Kidney (tissue), 22 donors: Measurements from ENCODE around the gene PPP6C. TPM values are rescaled to one million over a fixed set of nuclear protein-coding genes. Genes with fewer than 3 reads are reported as not detected.

Experiments used
- DNase-seq, 5 donors: peaks; one replicate each; pipeline ENCODE4 v3.0.0-alpha.2; 2013 to 2020
- FAIRE-seq: peaks from 2 replicates; lab custom pipeline; 2012; peaks lifted over from hg19 to GRCh38; lab: Jason Lieb, UNC
- H3K27ac ChIP-seq, 2 donors: one replicate each; pipeline ENCODE4 v1.7.0; 2013; ENCODE audit warnings: low read depth in 2 of 2, low read length in 2 of 2, inconsistent platforms in 1 of 2
- H3K27me3 ChIP-seq: one replicate; pipeline ENCODE4 v1.7.1; 2013; ENCODE audit warnings: low read length, inconsistent platforms; ENCODE audit not compliant: control insufficient read depth, insufficient read depth
- H3K36me3 ChIP-seq, 3 donors: one replicate each; pipeline versions ENCODE4 v1.7.0 to v1.7.1; 2013; ENCODE audit warnings: low read length in 3 of 3, control low read depth in 1 of 3, inconsistent platforms in 1 of 3; ENCODE audit not compliant: insufficient read depth in 3 of 3, control insufficient read depth in 2 of 3
- H3K4me1 ChIP-seq, 3 donors: one replicate each; pipeline versions ENCODE4 v1.7.0 to v1.7.1; 2013; ENCODE audit warnings: low read length in 3 of 3, inconsistent platforms in 1 of 3, low read depth in 1 of 3; ENCODE audit not compliant: control insufficient read depth in 2 of 3, insufficient read depth in 2 of 3
- H3K4me3 ChIP-seq, 3 donors: one replicate each; pipeline versions ENCODE4 v1.7.0 to v1.8.1; 2013; ENCODE audit warnings: low read length in 3 of 3, control low read depth in 1 of 3, inconsistent platforms in 1 of 3
- H3K9ac ChIP-seq, 3 donors: one replicate each; pipeline versions ENCODE4 v1.7.0 to v1.7.1; 2013; ENCODE audit warnings: low read length in 3 of 3, control low read depth in 1 of 3, inconsistent platforms in 1 of 3
- H3K9me3 ChIP-seq, 3 donors: one replicate each; pipeline versions ENCODE4 v1.7.0 to v1.7.1; 2013; ENCODE audit warnings: low read length in 3 of 3, control low read depth in 1 of 3, inconsistent platforms in 1 of 3; ENCODE audit not compliant: control insufficient read depth in 2 of 3, insufficient read depth in 1 of 3
- intact Hi-C: fragments of 100-400 bp; cut with DNase I; formaldehyde crosslinking; loops from one replicate; pipeline ENCODE4 v1.11.1; 2022
- long read RNA-seq, 10 donors: library from polyadenylated mRNA in 1 of 10; unstranded in 1 of 10; transcript quantifications; one replicate each; pipeline ENCODE4 v2.0.0 and lab custom pipeline, GENCODE V29; 2021 to 2026
- polyA plus RNA-seq: library from polyadenylated mRNA; stranded (reverse); fragments of 350-450 nt; fragmentation: Illumina TruSeq; extraction: RNeasy Lipid Tissue Mini Kit (QIAGEN cat#74804); gene quantifications from one replicate; pipeline ENCODE4 v1.2.3, GENCODE V29; 2014; ENCODE audit warnings: low read depth, low replicate concordance; ENCODE audit not compliant: insufficient read depth
- total RNA-seq: library from RNA; stranded (reverse); fragmentation: NEBNext Ultra II Directional; extraction: Animal tissue kit (Norgen Biotek cat#: 25700); gene quantifications from one replicate; pipeline ENCODE4 v1.2.1, GENCODE V29; 2021
- TF ChIP-seq, protein P1 (sequence below): IDR thresholded peaks from 3 replicates; pipeline ENCODE4 v1.5.1; 2012; ENCODE audit warnings: mild to moderate bottlenecking, moderate library complexity, borderline replicate concordance; ENCODE audit not compliant: insufficient read depth; ENCODE audit errors: extremely low read depth
- donor health status: control.
- donor health status: control.
- donor health status: control.
- donor health status: control.
- donor health status: control.
- donor health status: DM: yes; HTN: yes; CAD: no.
- donor health status: Normal renal cell carcinoma (clear cell type).

Gene PPP6C
- total RNA-seq (43.9 TPM), polyA plus RNA-seq (30.4 TPM)
- long read RNA-seq, donor 1, full-length matches to known transcripts: 11 of 11 reads
- long read RNA-seq, donor 1, partial matches to known transcripts: 0 of 11 reads
- long read RNA-seq, donor 1, other reads (novel, unspliced or antisense): 0 of 11 reads
- long read RNA-seq, donor 2, full-length matches to known transcripts: 5 of 15 reads
- long read RNA-seq, donor 2, partial matches to known transcripts: 10 of 15 reads
- long read RNA-seq, donor 2, other reads (novel, unspliced or antisense): 0 of 15 reads
- long read RNA-seq, donor 3, full-length matches to known transcripts: 22 of 22 reads
- long read RNA-seq, donor 3, partial matches to known transcripts: 0 of 22 reads
- long read RNA-seq, donor 3, other reads (novel, unspliced or antisense): 0 of 22 reads
- long read RNA-seq, donor 4, full-length matches to known transcripts: 7 of 7 reads
- long read RNA-seq, donor 4, partial matches to known transcripts: 0 of 7 reads
- long read RNA-seq, donor 4, other reads (novel, unspliced or antisense): 0 of 7 reads
- long read RNA-seq, donor 5, full-length matches to known transcripts: 4 of 4 reads
- long read RNA-seq, donor 5, partial matches to known transcripts: 0 of 4 reads
- long read RNA-seq, donor 5, other reads (novel, unspliced or antisense): 0 of 4 reads
- long read RNA-seq, donor 6, full-length matches to known transcripts: 18 of 18 reads
- long read RNA-seq, donor 6, partial matches to known transcripts: 0 of 18 reads
- long read RNA-seq, donor 6, other reads (novel, unspliced or antisense): 0 of 18 reads
- long read RNA-seq, donor 7, full-length matches to known transcripts: 24 of 35 reads
- long read RNA-seq, donor 7, partial matches to known transcripts: 2 of 35 reads
- long read RNA-seq, donor 7, other reads (novel, unspliced or antisense): 9 of 35 reads
- long read RNA-seq, donor 8, full-length matches to known transcripts: 18 of 38 reads
- long read RNA-seq, donor 8, partial matches to known transcripts: 20 of 38 reads
- long read RNA-seq, donor 8, other reads (novel, unspliced or antisense): 0 of 38 reads
- long read RNA-seq, donor 9, full-length matches to known transcripts: 10 of 10 reads
- long read RNA-seq, donor 9, partial matches to known transcripts: 0 of 10 reads
- long read RNA-seq, donor 9, other reads (novel, unspliced or antisense): 0 of 10 reads
- long read RNA-seq, donor 10, full-length matches to known transcripts: 18 of 37 reads
- long read RNA-seq, donor 10, partial matches to known transcripts: 19 of 37 reads
- long read RNA-seq, donor 10, other reads (novel, unspliced or antisense): 0 of 37 reads

GRCh38 chr9:125189361-125190289 is at the start of gene PPP6C:
Gene PPP6C (minus strand): TSS chr9:125189803. CDS start chr9:125189718, 85 bp downstream.
- DNase-seq (peak; percentile 98 to 99 (median 98)), FAIRE-seq (no peak)
- Histone ChIP-seq H3K9me3 (no peaks in the 10 kb centered on the region), H3K27ac (peak within 1 kb of the TSS; percentile 88), H3K27me3 (no peaks in the 10 kb centered on the region), H3K36me3 (no peaks in the 10 kb centered on the region), H3K4me1 (peaks cover 0 to 9% (median 5%) of the 10 kb centered on the region in 3 donors), H3K4me3 (peak within 1 kb of the TSS; percentile 82 to 96 (median 92)), H3K9ac (peak within 1 kb of the TSS; percentile 75 to 99 (median 91))
- TF ChIP-seq, protein P1, sequence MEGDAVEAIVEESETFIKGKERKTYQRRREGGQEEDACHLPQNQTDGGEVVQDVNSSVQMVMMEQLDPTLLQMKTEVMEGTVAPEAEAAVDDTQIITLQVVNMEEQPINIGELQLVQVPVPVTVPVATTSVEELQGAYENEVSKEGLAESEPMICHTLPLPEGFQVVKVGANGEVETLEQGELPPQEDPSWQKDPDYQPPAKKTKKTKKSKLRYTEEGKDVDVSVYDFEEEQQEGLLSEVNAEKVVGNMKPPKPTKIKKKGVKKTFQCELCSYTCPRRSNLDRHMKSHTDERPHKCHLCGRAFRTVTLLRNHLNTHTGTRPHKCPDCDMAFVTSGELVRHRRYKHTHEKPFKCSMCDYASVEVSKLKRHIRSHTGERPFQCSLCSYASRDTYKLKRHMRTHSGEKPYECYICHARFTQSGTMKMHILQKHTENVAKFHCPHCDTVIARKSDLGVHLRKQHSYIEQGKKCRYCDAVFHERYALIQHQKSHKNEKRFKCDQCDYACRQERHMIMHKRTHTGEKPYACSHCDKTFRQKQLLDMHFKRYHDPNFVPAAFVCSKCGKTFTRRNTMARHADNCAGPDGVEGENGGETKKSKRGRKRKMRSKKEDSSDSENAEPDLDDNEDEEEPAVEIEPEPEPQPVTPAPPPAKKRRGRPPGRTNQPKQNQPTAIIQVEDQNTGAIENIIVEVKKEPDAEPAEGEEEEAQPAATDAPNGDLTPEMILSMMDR: peak; percentile 46
- intact Hi-C loops: no loop called here

DNA sequence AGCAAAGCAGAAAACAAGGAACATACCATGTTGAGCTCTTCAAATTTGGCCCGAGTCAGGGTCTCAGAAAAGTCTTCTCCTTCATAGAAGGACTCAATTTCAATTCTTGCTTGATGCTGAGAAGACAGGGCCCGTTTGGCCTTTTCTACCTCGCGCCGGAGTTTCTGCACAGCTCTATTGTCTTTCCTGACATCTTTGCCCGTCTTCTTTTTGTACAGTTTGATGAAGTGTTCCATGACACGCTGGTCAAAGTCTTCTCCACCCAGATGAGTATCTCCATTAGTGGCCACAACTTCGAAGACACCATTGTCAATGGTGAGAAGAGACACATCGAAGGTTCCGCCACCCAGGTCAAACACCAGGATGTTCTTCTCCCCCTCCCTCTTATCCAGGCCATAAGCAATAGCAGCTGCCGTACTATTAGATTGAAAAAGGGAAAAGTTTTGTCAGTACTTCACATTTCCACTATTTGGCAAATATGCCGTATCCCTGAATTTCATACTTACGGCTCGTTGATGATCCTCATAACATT is 49.4 kb upstream of the PPP6C start:
- no peak overlapping the region for H3K27ac ChIP-seq
- intact Hi-C loops: no loop called here
- FAIRE-seq: no peak
- no peaks in the 10 kb centered on the region for H3K9me3 ChIP-seq
- H3K9ac ChIP-seq: peak overlapping the region in 1 of 3 donors; percentile 36
- peaks cover 11 to 40% (median 14%) of the 10 kb centered on the region in 3 donors for H3K36me3 ChIP-seq
- H3K27me3 ChIP-seq: no peaks in the 10 kb centered on the region
- H3K4me1 ChIP-seq: peaks cover 4 to 19% (median 6%) of the 10 kb centered on the region in 3 donors
- peak overlapping the region; percentile 21 to 91 (median 83) for H3K4me3 ChIP-seq
- TF ChIP-seq, protein P1: no peak
- no peak for DNase-seq
